Transverse colon (tissue), 4 donors: Measurements from ENCODE around the gene TRAIP. TPM values are rescaled to one million over a fixed set of nuclear protein-coding genes. Genes with fewer than 3 reads are reported as not detected.
A peak's percentile ranks its signal among the peaks of the same experiment; 100 is the strongest.

ENCODE experiments used
- DNase-seq: peaks from one replicate; pipeline ENCODE4 v3.0.0-alpha.2; 2019
- H3K27ac ChIP-seq, 4 donors: fragments of 200-600 bp; sonication (generic); 2 replicates each; pipeline ENCODE4 v1.5.1; 2016 to 2018; ENCODE audit warnings: inconsistent platforms in 4 of 4
- H3K27me3 ChIP-seq: fragments of 200-600 bp; sonication (generic); 2 replicates; pipeline ENCODE4 v1.5.1; 2017; ENCODE audit warnings: inconsistent platforms
- H3K36me3 ChIP-seq, 4 donors: fragments of 200-600 bp; sonication (generic); 2 replicates each; pipeline ENCODE4 v1.5.1; 2017 to 2019; ENCODE audit warnings: inconsistent platforms in 4 of 4
- H3K4me1 ChIP-seq, 4 donors: fragments of 200-600 bp; sonication (generic); 2 replicates each; pipeline ENCODE4 v1.5.1; 2017 to 2020; ENCODE audit warnings: inconsistent platforms in 4 of 4
- H3K4me3 ChIP-seq, 4 donors: fragments of 200-600 bp; sonication (generic); 1 replicate in 1 of 4; 2 replicates in 3 of 4; pipeline versions ENCODE4 v1.5.1 to v1.6.1; 2017 to 2019; ENCODE audit warnings: inconsistent platforms in 4 of 4
- H3K9me3 ChIP-seq, 2 donors: fragments of 200-600 bp; sonication (generic); 2 replicates each; pipeline ENCODE4 v1.5.1; 2017 to 2019; ENCODE audit warnings: inconsistent platforms in 2 of 2
- EP300 ChIP-seq: sonication (generic); formaldehyde crosslinking; IDR thresholded peaks from one replicate; pipeline ENCODE4 v1.6.1; 2017; ENCODE audit warnings: antibody characterized with exemption, low read depth
- POLR2A ChIP-seq: fragments of 450-650 bp; IDR thresholded peaks from one replicate; pipeline ENCODE4 v1.6.1; 2016; ENCODE audit warnings: antibody characterized with exemption, mild to moderate bottlenecking, moderate library complexity
- POLR2AphosphoS5 ChIP-seq, 3 donors: sonication (generic); formaldehyde crosslinking; IDR thresholded peaks; one replicate each; pipeline ENCODE4 v1.6.1; 2016; ENCODE audit warnings: antibody characterized with exemption in 3 of 3
- WGBS, 2 donors: methylation state at CpG; one replicate each; pipeline ENCODE4 v1.1.5; 2018; ENCODE audit warnings: low coverage in 1 of 2; 5-methylcytosine and 5-hydroxymethylcytosine counted together
- in situ Hi-C, 4 donors: fragments of 200-750 bp; cut with MboI; loops; one replicate each; pipeline versions ENCODE4 v1.15.0 to v1.15.1; 2017; ENCODE audit warnings: low sequenced_read_pairs in 3 of 4, low pct_ligation_motif_present in 1 of 4, low pct_unique_long_range_greater_than_20kb in 1 of 4
- intact Hi-C: fragments of 100-400 bp; cut with DNase I; formaldehyde crosslinking; loops from one replicate; pipeline ENCODE4 v1.15.1; 2023; ENCODE audit warnings: low total_unique reads
- total RNA-seq, 4 donors: library from RNA; depleted of rRNA; stranded (reverse); fragments of >200 nt; gene quantifications; one replicate each; pipeline ENCODE4 v1.1.0, GENCODE V29; 2016
- TF ChIP-seq, protein P1 (sequence below), 5 experiments: fragments of 200-600 bp in 3 of 5; fragments of 450-650 bp in 2 of 5; sonication (generic) in 3 of 5; IDR thresholded peaks; 1 replicate in 2 of 5; 2 replicates in 3 of 5; pipeline ENCODE4 v1.5.1; 2016 to 2017; ENCODE audit warnings: antibody characterized with exemption in 5 of 5, inconsistent platforms in 3 of 5, mild to moderate bottlenecking in 2 of 5, moderate library complexity in 1 of 5

The TRAIP gene
- total RNA-seq, 4 donors from 2014 or later = 1.2 to 1.7 (median 1.6) TPM

DNA sequence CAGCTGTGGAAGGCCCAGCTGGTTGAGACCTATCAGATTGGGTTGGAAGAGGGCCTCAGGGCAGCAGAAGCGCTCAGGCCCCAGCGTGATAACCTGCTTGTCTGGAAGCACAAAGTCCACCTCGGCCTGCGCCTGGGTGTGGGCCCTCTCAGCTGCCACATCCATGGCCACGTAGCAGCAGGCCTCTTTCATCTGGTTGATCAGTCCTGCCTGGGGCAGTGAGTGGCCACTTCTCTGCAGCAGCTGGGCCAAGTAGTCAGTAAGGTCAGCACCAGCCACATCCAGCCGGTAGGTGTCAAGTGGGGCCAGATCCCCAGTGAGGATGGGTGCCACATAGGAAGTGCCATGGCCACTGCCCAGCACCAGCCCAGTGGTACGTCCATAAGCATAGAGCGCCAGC, 17.3 kb upstream of the TRAIP start:
- Histone ChIP-seq H3K4me1 (peaks cover 9 to 28% (median 22%) of the 10 kb centered on the region in 4 donors), H3K27ac (peak overlapping the region in 3 of 4 donors; percentile 5 to 57 (median 54)), H3K4me3 (no peak overlapping the region), H3K36me3 (no peaks in the 10 kb centered on the region), H3K9me3 (no peaks in the 10 kb centered on the region), H3K27me3 (peaks cover 30% of the 10 kb centered on the region)
- in situ Hi-C loops = no loop called here
- 43% methylated on average over 6 of the region's 8 CpGs; no CpG with 5 or more reads in 1 of the 2 donors for WGBS, 2 donors
- intact Hi-C loops = no loop called here
- peak; percentile 82 for DNase-seq
- TF ChIP-seq POLR2AphosphoS5 (IDR thresholded peaks at IDR 0.05) (peak in 2 of 3 donors; percentile 18 to 46), POLR2A (no peak)
- TF ChIP-seq, protein P1, sequence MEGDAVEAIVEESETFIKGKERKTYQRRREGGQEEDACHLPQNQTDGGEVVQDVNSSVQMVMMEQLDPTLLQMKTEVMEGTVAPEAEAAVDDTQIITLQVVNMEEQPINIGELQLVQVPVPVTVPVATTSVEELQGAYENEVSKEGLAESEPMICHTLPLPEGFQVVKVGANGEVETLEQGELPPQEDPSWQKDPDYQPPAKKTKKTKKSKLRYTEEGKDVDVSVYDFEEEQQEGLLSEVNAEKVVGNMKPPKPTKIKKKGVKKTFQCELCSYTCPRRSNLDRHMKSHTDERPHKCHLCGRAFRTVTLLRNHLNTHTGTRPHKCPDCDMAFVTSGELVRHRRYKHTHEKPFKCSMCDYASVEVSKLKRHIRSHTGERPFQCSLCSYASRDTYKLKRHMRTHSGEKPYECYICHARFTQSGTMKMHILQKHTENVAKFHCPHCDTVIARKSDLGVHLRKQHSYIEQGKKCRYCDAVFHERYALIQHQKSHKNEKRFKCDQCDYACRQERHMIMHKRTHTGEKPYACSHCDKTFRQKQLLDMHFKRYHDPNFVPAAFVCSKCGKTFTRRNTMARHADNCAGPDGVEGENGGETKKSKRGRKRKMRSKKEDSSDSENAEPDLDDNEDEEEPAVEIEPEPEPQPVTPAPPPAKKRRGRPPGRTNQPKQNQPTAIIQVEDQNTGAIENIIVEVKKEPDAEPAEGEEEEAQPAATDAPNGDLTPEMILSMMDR (IDR thresholded peaks at IDR 0.05) = peak in 1 of 5 experiments; percentile 35

DNA sequence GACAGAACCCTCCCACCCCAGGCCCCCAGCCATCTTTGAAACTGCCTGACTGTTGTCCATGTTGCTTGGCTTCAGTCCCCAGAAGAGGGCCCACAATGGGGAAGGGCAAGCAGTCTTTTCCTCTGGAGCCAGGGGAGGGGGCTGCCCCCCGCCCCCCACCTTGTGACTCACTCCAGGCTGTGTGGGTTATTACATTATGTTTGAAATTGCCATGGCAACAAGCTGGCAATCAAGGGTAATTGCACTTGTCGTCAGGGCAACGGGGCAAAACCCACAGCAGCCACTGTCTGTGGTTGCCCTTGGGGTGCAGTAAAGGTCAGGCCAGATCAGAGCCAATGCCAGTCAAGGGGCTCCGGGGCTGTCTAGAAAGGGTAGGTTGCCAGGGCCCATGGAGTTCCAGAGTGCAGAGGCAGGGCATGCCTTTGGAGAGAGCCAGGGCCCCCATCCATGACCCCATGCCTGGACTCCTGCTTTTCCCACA, 16.5 kb upstream of the TRAIP start:
- no peak for DNase-seq
- no peaks in the 10 kb centered on the region for H3K36me3 ChIP-seq
- TF ChIP-seq EP300 (no peak), POLR2AphosphoS5 (IDR thresholded peaks at IDR 0.05) (no peak), POLR2A (no peak)
- TF ChIP-seq, protein P1 (IDR thresholded peaks at IDR 0.05) = no peak
- 46% methylated on average over 4 of the region's 4 CpGs; no CpG with 5 or more reads in 1 of the 2 donors for WGBS, 2 donors
- H3K27me3 ChIP-seq = peaks cover 37% of the 10 kb centered on the region
- no peaks in the 10 kb centered on the region for H3K9me3 ChIP-seq
- H3K4me3 ChIP-seq = no peak overlapping the region
- in situ Hi-C loops = no loop called here
- peaks cover 9 to 28% (median 22%) of the 10 kb centered on the region in 4 donors for H3K4me1 ChIP-seq
- intact Hi-C loops = no loop called here
- H3K27ac ChIP-seq = peak overlapping the region in 2 of 4 donors; percentile 54 to 57

DNA sequence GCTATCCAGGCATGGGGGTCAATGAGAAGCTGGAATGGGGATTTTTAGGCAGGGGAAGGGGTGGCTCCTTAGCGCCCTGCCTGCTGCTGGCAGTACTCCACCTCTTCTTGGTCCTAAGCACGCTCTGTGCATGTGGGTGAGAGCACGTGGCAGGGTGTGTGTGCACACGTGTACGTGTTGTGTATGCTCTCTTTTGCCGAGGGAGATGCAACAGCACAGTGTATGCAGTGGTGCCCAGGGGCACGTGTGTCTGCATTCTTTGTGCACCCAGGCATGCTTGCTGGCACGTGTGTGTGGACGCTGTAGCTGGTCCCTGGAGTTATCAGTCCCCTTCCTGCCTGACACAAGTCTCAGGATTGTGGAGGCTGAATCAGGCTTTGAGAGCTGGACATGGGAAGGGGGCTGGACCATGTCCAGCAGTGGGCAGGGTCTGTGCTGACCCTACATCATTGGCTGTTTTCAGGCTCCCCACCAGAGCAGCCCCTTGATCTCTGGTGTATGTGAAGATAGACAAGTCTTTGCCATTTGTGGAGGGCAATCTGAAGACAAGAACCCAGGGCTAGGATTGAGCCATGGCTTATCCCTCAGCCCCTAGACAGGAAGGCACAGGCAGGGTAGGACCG, 15.3 kb upstream of the TRAIP start:
- intact Hi-C loops (no loop called here), in situ Hi-C loops (no loop called here)
- no peaks in the 10 kb centered on the region for H3K9me3 ChIP-seq
- TF ChIP-seq, protein P1 (IDR thresholded peaks at IDR 0.05) = no peak
- TF ChIP-seq EP300 (no peak), POLR2A (no peak), POLR2AphosphoS5 (IDR thresholded peaks at IDR 0.05) (no peak)
- peaks cover 46% of the 10 kb centered on the region for H3K27me3 ChIP-seq
- no peaks in the 10 kb centered on the region for H3K36me3 ChIP-seq
- H3K27ac ChIP-seq = no peak overlapping the region
- no peak for DNase-seq
- H3K4me1 ChIP-seq = peaks cover 9 to 28% (median 22%) of the 10 kb centered on the region in 4 donors
- H3K4me3 ChIP-seq = no peak overlapping the region
- 86% methylated on average over 10 of the region's 10 CpGs; no CpG with 5 or more reads in 1 of the 2 donors for WGBS, 2 donors

DNA sequence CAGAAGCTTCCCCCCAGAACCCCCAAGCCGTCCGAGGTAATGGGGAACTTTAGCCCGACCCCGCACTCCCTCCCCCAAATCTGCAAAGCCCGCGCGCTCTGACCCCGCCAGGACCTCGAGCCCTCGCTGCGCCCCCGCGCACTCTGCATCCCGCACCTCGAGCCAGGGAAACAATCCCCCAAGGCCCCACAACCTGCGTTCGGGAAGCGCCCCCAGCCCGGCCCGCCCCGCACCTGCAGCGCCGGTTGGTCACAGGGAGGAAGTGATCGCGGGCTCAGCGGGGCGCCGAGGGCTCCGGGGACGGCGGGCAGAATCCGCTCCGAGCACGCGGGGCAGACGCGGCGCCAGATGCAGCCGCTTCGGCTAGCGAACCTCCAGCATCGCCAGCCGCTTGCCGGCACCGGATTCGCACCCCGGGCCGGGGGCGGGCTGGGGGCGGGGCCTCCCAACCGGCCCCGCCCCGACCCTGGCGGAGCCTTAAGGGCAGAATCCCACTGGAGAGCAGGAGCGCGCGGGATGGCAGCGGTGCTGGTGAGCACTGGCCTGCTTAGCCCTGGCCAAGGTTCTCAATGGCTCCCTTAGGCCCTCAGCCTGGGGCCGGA, 13.3 kb upstream of the TRAIP start, which contains the start of gene CAMKV:
Gene CAMKV, minus strand, starts transcription at position 382 of the 602 bp plus-strand sequence. CDS start 7,518 bp downstream, outside the sequence.
- Histone ChIP-seq H3K27me3 (peaks cover 52% of the 10 kb centered on the region), H3K36me3 (no peaks in the 10 kb centered on the region), H3K4me1 (peaks cover 9 to 28% (median 22%) of the 10 kb centered on the region in 4 donors), H3K27ac (no peak within 1 kb of the TSS), H3K9me3 (no peaks in the 10 kb centered on the region), H3K4me3 (peak within 1 kb of the TSS in 3 of 4 donors; percentile 15 to 49 (median 28))
- no peak for DNase-seq
- 0% methylated on average over 15 of the region's 59 CpGs; no CpG with 5 or more reads in 1 of the 2 donors for WGBS, 2 donors
- in situ Hi-C loops (no loop called here), intact Hi-C loops (no loop called here)
- no peak for TF ChIP-seq POLR2AphosphoS5 (IDR thresholded peaks at IDR 0.05)
- TF ChIP-seq, protein P1 (IDR thresholded peaks at IDR 0.05) = no peak
- TF ChIP-seq EP300 = no peak
- TF ChIP-seq POLR2A = no peak
